Hindlimb muscle (tissue), 1 donor: ENCODE data around the gene HSD3B7. TPM values are rescaled to one million over a fixed set of nuclear protein-coding genes. Genes with fewer than 3 reads are reported as not detected.
"Not testable (repeated sequence)": the region's sequence is repeated elsewhere in the genome, so short reads cannot be mapped to it uniquely, and the experiment has no call there.

Experiments
- DNase-seq: peaks from one replicate; pipeline ENCODE4 v3.0.0-alpha.2; 2013
- polyA plus RNA-seq: library from polyadenylated mRNA; unstranded; fragments of 120-200 nt; gene quantifications from one replicate; pipeline ENCODE4 v1.2.1, GENCODE V29; 2013; ENCODE audit not compliant: insufficient read length

The HSD3B7 gene
- 12.6 TPM for polyA plus RNA-seq

DNA sequence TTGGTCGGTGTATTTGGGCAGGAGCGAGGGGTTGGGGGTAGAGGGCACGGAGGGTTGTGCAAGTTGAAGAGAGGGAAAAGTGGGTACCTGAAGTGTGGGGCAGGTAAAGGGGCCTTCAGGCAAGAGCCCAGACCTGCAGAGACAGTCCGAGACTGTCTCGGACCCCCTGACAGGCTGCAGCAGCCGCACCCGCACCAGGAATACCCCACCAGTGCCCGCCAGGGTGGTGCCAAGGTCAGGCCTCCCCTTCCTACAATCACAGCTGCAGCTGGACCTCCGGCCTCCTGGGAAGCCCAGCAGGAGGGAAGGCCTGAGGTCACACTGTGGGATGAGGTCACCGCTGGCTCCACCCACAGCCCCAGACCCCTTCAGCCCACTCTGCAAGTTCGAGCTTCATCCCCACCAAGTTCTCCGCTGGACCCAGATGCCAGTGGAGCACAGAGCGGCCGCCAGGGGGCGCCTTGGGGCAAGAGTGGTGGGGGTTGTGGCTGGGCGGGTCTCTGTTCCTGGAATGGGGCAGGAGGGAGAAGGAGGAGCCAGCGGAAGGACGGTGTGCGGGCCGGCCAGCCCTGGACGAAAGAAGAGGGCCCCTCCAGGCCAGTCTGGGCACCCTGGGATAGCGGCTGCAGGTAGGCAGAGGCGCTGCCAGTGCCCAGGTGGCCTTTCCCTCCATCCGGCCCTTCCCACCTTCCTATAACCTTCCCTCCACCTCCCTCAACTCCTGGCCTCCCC lies at the start of gene HSD3B7:
TSS of gene HSD3B7 (plus strand) at position 539 of the 732 bp plus-strand sequence. CDS start 452 bp downstream, outside the sequence.
- DNase-seq: peak; percentile 87

GRCh38 chr16:30937692-30938091 lies 47.3 kb upstream of the HSD3B7 start:
- no peak for DNase-seq

DNA sequence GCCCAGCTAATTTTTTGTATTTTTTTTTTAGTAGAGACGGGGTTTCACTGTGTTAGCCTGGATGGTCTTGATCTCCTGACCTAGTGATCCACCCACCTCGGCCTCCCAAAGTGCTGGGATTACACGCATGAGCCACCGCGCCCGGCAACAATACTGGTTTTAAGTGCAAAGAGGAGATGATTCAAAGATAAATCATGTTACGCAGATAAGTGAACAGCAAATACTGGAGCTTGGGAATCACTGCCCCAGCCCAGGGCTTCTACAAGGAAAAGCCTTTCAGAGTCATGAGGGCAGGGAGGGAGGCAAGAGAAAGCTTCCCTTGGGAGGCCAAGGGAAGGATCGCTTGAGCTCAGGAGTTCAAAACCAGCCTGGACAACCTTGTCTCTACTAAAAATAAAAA lies 45.4 kb upstream of the HSD3B7 start:
- DNase-seq: not testable (repeated sequence)

GRCh38 chr16:30941600-30942425 lies 43.2 kb upstream of the HSD3B7 start:
- no peak for DNase-seq

DNA sequence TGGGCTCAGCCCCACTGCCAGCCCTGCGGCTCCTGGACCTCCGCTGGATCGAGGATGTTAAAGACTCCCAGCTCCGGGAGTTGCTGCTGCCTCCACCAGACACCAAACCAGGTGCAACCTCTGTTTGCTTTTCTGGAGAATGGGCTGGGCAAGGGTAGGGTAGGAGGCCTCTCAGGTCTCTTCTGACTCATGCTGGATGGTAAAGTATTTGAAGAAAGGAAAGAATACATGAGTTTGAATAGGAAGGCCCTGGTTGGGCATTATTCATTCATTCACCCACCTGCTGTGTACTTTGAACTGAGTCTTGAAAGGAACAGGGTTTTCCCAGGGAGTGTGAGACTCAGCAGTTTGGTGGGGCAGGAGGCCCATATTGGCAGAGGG lies 42.6 kb upstream of the HSD3B7 start:
- DNase-seq: no peak

DNA sequence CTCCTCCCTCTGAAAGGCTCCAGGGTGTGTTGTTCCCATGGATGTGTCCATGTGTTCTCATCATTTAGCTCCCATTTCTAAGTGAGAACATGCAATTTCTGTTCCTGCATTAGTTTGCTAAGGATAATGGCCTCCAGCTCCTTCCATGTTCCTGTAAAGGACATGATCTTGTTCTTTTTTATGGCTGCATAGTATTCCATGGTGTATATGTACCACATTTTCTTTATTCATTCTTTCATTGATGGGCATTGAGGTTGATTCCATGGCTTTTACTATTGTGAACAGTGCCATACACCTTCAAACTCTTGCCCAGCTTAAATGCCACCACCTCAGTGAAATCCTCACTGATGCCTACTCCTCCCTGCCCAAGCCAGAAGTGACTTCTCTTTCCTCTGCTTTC lies 40.7 kb upstream of the HSD3B7 start:
- DNase-seq: no peak

DNA sequence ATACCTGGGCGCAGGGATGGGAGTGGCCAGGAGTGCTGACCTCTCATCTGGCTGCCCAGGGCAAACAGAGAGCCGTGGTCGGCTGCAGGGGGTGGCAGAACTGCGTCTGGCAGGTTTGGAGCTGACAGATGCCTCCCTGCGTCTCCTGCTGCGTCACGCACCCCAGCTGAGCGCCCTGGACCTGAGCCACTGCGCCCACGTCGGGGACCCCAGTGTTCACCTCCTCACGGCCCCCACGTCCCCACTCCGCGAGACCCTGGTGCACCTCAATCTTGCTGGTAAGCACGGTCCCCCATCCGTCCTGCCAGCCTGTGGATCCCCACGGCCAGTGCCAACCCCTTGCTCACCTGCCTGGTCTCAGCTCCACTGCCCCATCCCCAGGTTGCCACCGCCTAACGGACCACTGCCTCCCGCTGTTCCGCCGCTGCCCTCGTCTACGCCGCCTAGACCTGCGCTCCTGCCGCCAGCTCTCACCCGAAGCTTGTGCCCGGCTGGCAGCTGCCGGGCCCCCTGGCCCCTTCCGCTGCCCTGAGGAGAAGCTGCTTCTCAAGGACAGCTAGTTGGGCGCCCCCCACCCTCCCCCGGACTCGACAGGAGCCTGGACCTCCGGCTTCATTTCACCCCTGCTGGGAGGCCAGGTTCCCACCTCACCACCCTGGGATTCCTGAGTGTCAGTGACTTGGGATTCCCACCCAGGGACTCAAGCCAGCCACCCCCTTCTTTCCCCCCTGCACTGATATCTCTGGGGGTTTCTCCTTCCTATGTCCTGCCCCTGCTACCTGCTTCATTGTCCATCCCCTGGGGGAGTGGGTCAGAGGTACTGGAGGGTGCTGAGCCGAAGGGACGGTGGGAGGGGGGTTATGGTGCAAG lies 38.1 kb upstream of the HSD3B7 start:
- DNase-seq: no peak

DNA sequence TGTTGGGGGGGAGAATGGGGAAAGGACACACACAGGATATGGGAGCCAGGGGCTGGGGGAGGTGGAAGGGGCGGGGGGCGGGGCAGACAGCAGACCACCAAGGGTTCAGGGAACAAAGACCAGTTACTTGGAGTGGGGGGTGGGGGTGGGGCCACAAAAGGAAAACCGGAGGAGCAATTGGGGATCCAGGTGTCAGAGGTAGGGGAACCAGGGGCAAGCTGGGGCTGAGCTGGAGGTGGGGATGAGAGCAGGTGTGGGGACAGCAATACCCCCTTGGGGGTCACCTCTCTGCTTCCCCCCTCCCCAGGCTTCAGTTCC lies 37.5 kb upstream of the HSD3B7 start:
- DNase-seq: no peak

- peak; percentile 93 for DNase-seq
These were observed 36.9 kb upstream of the HSD3B7 start for GRCh38 chr16:30947859-30948666.

GRCh38 chr16:30948667-30949649 lies 36.0 kb upstream of the HSD3B7 start, which contains the start of gene ORAI3:
ORAI3 (plus strand) TSS chr16:30949068; CDS start chr16:30949290, 222 bp downstream.
- DNase-seq: peak; percentile 74

GRCh38 chr16:30949650-30950515 lies 35.1 kb upstream of the HSD3B7 start:
- DNase-seq: peak; percentile 73

DNA sequence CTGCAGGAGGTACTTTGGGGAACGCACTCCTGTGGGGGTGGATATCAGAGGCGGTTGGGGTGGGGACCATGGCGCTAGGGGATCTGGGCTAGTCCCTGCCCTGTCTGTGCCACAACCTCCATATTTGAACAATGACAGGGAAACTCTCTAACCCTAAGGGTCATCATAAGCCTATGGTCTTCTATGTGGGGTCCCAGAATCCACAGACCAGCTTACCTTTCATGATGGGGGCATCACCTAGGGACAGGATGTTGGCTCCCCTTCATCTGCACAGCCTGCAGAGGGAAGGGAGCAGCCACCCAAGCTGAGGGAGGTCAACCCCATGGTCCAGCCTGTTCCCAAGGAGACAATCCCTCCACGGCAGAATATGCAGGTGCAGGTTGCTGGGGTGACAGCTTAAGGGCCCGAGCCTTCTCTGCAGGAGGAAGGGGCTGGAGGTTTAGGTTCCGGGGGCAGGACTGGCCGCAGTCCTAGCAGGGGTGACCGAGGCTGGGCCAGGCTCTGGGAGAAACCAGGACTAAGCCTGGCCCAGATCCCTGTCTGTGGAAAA lies 34.4 kb upstream of the HSD3B7 start:
- no peak for DNase-seq

DNA sequence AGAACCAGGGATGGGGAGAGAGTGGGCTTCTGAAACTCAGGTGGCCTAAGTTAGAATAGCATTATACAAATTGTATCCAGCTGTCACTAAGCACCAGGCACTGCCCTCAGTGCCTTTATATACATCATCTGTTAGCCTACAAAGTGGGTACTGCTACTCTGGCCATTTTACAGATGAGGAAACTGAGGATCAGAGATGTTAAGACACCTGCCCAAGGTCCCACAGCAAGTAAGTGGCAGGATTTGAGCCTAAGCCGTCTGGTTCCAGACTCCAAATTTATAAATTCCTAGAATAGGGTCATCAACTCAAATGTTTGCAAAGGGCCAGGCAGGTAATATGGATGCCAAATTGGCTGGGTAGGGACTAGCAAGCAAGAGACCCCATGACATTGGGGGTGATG lies 33.8 kb upstream of the HSD3B7 start:
- DNase-seq: no peak

DNA sequence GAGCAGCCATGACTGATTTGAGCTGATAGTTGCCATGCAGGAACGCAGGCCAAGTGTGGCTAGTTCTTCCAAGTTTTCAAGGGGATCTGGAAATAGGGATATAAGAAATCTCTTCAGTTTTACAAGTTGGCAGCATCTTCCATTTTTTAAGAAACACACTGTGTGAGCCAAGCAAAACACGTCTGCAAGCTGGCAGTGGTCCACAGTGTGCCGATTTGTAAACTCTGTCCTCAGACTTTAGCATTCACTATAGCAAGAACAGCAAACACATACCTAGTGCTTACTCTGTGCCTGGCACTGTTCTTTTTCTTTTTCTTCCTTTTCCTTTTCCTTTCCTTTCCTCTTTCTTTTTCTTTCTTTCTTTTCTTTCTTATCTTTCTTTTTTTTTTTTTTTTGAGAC lies 33.3 kb upstream of the HSD3B7 start:
- DNase-seq: no peak

DNA sequence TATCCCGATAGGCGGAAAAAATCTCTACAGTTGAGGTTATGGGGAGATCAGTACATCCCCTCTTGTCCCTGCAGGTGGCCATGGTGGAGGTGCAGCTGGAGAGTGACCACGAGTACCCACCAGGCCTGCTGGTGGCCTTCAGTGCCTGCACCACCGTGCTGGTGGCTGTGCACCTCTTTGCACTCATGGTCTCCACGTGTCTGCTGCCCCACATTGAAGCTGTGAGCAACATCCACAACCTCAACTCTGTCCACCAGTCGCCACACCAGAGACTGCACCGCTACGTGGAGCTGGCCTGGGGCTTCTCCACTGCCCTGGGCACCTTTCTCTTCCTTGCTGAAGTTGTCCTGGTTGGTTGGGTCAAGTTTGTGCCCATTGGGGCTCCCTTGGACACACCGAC lies 31.9 kb upstream of the HSD3B7 start:
- no peak for DNase-seq

GRCh38 chr16:30953511-30954124 lies 31.4 kb upstream of the HSD3B7 start:
- peak; percentile 84 for DNase-seq

GRCh38 chr16:30954993-30955392 lies 30.0 kb upstream of the HSD3B7 start:
- DNase-seq: no peak

DNA sequence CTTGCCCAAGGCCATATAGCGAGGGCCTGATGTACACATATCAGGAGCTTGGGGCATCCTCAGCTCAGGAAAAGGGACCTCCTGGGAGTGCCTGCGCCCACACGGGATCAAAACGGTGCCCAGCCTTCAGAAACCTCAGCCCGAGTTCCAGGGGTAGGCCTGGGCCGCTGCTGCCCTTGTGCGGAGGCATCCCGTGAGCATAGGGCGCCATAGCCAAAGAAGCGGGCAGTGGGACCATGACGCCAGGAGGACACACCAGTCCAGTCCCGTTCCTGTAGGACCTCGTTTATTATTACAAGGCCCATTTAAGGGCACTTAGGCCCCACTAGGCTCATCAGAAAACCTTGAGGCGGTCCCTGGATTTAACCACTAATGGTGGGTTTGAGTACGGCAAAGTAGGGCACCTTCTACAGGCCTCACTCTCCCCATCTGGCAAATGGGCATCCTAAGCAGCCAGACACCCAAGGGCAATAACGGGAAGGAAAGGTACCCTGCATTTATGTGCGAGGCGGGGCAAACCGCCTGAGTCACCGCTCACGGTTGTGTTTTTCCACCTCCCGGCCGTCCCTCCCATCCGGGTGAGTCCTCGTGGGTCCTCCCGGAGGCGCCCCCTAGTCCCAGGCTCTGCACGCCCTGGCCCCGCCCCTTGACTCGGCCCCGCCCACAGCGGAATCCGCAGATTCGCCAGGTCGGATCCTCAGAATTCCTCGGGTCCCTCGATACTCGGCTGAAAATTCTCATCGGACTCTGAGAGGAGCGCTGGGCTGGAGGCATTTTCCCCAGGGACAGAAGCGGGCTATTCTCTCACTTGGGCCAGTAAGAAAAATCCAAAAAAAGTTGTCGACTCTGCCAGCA lies 28.2 kb upstream of the HSD3B7 start:
- DNase-seq: peak; percentile 81
